WTC11 (cell line): Measurements from ENCODE around the gene ZCCHC7. TPM values are rescaled to one million over a fixed set of nuclear protein-coding genes. Genes with fewer than 3 reads are reported as not detected.

Experiments
- ATAC-seq: fragments of 200-7000 bp; cut with Tn5 transposase; 2 replicates; pipeline ENCODE4 v1.10.0; 2021; ENCODE audit warnings: mild to moderate bottlenecking, moderate library complexity
- CTCF ChIA-PET: fragments of 300-600 bp; sonication (Branson Sonifier 250); formaldehyde crosslinking; loops from one replicate; lab custom pipeline; 2021; ENCODE audit warnings: antibody characterized with exemption; lab: Charles Lee
- POLR2A ChIA-PET: fragments of 350-600 bp; sonication (Branson Sonifier 250); formaldehyde crosslinking; loops from one replicate; lab custom pipeline; 2021; ENCODE audit warnings: antibody characterized with exemption; lab: Charles Lee
- DNase-seq: peaks from one replicate; pipeline ENCODE4 v3.0.0; 2021; ENCODE audit warnings: low spot score
- H3K27ac Mint-ChIP-seq: 2 replicates; pipeline ENCODE4 v1.8.0; 2021; ENCODE audit warnings: mixed read lengths
- H3K27me3 Mint-ChIP-seq: 2 replicates; pipeline ENCODE4 v1.8.0; 2021; ENCODE audit warnings: low read depth, mild to moderate bottlenecking, moderate library complexity, mixed read lengths
- H3K36me3 Mint-ChIP-seq: 2 replicates; pipeline ENCODE4 v1.8.0; 2021; ENCODE audit warnings: mixed read lengths
- H3K4me1 Mint-ChIP-seq: 2 replicates; pipeline ENCODE4 v1.8.0; 2022; ENCODE audit warnings: mixed read lengths
- H3K4me3 Mint-ChIP-seq: 2 replicates; pipeline ENCODE4 v1.8.0; 2021; ENCODE audit warnings: mild to moderate bottlenecking, moderate library complexity, mixed read lengths
- H3K9me3 Mint-ChIP-seq: 2 replicates; pipeline ENCODE4 v1.8.0; 2021; ENCODE audit warnings: mixed read lengths
- ATF2 ChIP-seq: sonication (generic); formaldehyde crosslinking; IDR thresholded peaks from 2 replicates; pipeline ENCODE4 v1.8.1; 2022; ENCODE audit warnings: low read depth, missing genetic modification reagents, borderline replicate concordance
- ATF3 ChIP-seq: sonication (generic); formaldehyde crosslinking; conservative IDR thresholded peaks from 2 replicates; pipeline ENCODE4 v1.8.1; 2022; ENCODE audit warnings: mild to moderate bottlenecking, missing genetic modification reagents
- CREB1 ChIP-seq: sonication (generic); formaldehyde crosslinking; IDR thresholded peaks from 2 replicates; pipeline ENCODE4 v1.8.0; 2023; ENCODE audit warnings: mild to moderate bottlenecking, missing genetic modification reagents
- E2F4 ChIP-seq: sonication (generic); formaldehyde crosslinking; IDR thresholded peaks from 2 replicates; pipeline ENCODE4 v1.8.1; 2022; ENCODE audit warnings: low read depth, mild to moderate bottlenecking, moderate library complexity, missing genetic modification reagents, borderline replicate concordance
- EMX1 ChIP-seq: fragments of 250-450 bp; sonication (Bioruptor Pico); IDR thresholded peaks from 2 replicates; pipeline ENCODE4 v1.8.0; 2021; ENCODE audit warnings: mild to moderate bottlenecking
- FOXK1 ChIP-seq: sonication (generic); formaldehyde crosslinking; IDR thresholded peaks from 2 replicates; pipeline ENCODE4 v1.8.0; 2022; ENCODE audit warnings: mild to moderate bottlenecking, moderate library complexity, missing genetic modification reagents
- HMGXB4 ChIP-seq: sonication (generic); formaldehyde crosslinking; IDR thresholded peaks from 2 replicates; pipeline ENCODE4 v1.8.1; 2023; ENCODE audit warnings: mild to moderate bottlenecking, moderate library complexity, missing genetic modification reagents
- MLX ChIP-seq: sonication (generic); formaldehyde crosslinking; IDR thresholded peaks from 2 replicates; pipeline ENCODE4 v1.8.1; 2023; ENCODE audit warnings: mild to moderate bottlenecking, missing genetic modification reagents, moderate library complexity
- NFATC4 ChIP-seq: fragments of 250-450 bp; sonication (Bioruptor Pico); IDR thresholded peaks from 2 replicates; pipeline ENCODE4 v1.9.0; 2021; ENCODE audit warnings: mild to moderate bottlenecking
- OVOL2 ChIP-seq: fragments of 250-450 bp; sonication (Bioruptor Pico); IDR thresholded peaks from 2 replicates; pipeline ENCODE4 v1.9.0; 2021; ENCODE audit warnings: mild to moderate bottlenecking, borderline replicate concordance
- SMAD3 ChIP-seq: sonication (generic); formaldehyde crosslinking; IDR thresholded peaks from 2 replicates; pipeline ENCODE4 v1.8.0; 2022; ENCODE audit warnings: missing genetic modification reagents, mild to moderate bottlenecking, borderline replicate concordance
- SMAD4 ChIP-seq: sonication (generic); formaldehyde crosslinking; IDR thresholded peaks from 2 replicates; pipeline ENCODE4 v1.8.0; 2022; ENCODE audit warnings: mild to moderate bottlenecking, missing genetic modification reagents
- TCF7 ChIP-seq: sonication (generic); formaldehyde crosslinking; IDR thresholded peaks from 2 replicates; pipeline ENCODE4 v1.8.0; 2022; ENCODE audit warnings: mild to moderate bottlenecking, low read depth, missing genetic modification reagents, moderate library complexity
- TEAD1 ChIP-seq: sonication (generic); formaldehyde crosslinking; IDR thresholded peaks from 2 replicates; pipeline ENCODE4 v1.8.0; 2022; ENCODE audit warnings: mild to moderate bottlenecking, missing genetic modification reagents
- ZBTB21 ChIP-seq: sonication (generic); formaldehyde crosslinking; IDR thresholded peaks from 2 replicates; pipeline ENCODE4 v1.8.1; 2023; ENCODE audit warnings: mild to moderate bottlenecking, missing genetic modification reagents, borderline replicate concordance
- ZNF232 ChIP-seq: sonication (generic); formaldehyde crosslinking; IDR thresholded peaks from 2 replicates; pipeline ENCODE4 v1.8.0; 2022; ENCODE audit warnings: mild to moderate bottlenecking, missing genetic modification reagents
- ZNF512 ChIP-seq: sonication (generic); formaldehyde crosslinking; IDR thresholded peaks from 2 replicates; pipeline ENCODE4 v1.8.1; 2022; ENCODE audit warnings: missing genetic modification reagents, borderline replicate concordance
- total RNA-seq: library from RNA; stranded (reverse); gene quantifications from 3 replicates; pipeline ENCODE4 v1.2.3, GENCODE V29; 2021
- TF ChIP-seq, protein P1 (sequence below): sonication (generic); formaldehyde crosslinking; IDR thresholded peaks from 2 replicates; pipeline ENCODE4 v1.8.1; 2023; ENCODE audit warnings: mild to moderate bottlenecking, missing genetic modification reagents

ZCCHC7 gene
- total RNA-seq, 1 experiment from 2014 or later, result 30.1 TPM

DNA sequence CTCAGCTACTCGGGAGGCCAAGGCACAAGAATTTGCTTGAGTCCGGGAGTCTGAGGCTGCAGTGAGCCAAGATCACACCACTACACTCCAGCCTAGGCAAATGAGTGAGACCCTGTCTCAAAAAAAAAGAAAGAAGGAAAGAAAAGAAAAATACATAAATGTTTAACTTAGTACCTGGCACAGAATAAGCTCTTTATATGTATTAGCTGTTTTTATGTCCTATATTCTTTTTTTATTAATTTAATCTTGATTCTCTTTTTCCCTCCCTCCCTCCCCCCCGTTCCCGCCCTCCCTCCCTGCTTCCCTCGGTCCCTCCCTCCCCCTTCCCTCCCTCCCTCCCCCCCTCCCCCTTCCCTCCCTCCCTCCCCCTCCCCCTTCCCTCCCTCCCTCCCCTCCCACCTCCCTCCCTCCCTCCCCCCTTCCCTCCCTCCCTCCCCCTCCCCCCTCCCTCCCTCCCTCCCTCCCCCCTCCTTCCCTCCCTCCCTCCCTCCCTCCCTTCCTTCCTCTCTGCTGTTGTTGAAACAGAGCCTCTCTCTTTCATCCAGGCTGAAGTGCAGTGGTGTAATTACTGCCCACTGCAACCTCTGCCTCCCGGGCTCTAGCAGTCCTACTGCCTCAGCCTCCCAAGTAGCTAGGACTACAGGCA lies 166.3 kb downstream of the ZCCHC7 start:
- DNase-seq (no peak), ATAC-seq (no peak)
- POLR2A ChIA-PET, result no interaction called here
- Mint-ChIP-seq H3K4me3 (no peak overlapping the region), H3K9me3 (no peaks in the 10 kb centered on the region), H3K27me3 (no peaks in the 10 kb centered on the region), H3K36me3 (no peaks in the 10 kb centered on the region), H3K27ac (no peak overlapping the region), H3K4me1 (peaks cover 20% of the 10 kb centered on the region)
- TF ChIP-seq ZNF232 (CRISPR knock-in tag), result no peak
- TF ChIP-seq ZNF512 (CRISPR knock-in tag), result no peak
- TF ChIP-seq NFATC4 (CRISPR knock-in tag), result no peak
- no peak for TF ChIP-seq TCF7 (CRISPR knock-in tag)
- TF ChIP-seq FOXK1 (CRISPR knock-in tag), result no peak
- TF ChIP-seq SMAD3 (CRISPR knock-in tag), result no peak
- no peak for TF ChIP-seq CREB1
- no peak for TF ChIP-seq ATF3 (CRISPR knock-in tag)
- no peak for TF ChIP-seq OVOL2 (CRISPR knock-in tag)
- no peak for TF ChIP-seq EMX1 (CRISPR knock-in tag)
- TF ChIP-seq SMAD4 (CRISPR knock-in tag), result no peak
- TF ChIP-seq MLX (CRISPR knock-in tag), result no peak
- no peak for TF ChIP-seq TEAD1 (CRISPR knock-in tag)
- no peak for TF ChIP-seq HMGXB4 (CRISPR knock-in tag)
- TF ChIP-seq ATF2 (CRISPR knock-in tag), result no peak
- TF ChIP-seq, protein P1, sequence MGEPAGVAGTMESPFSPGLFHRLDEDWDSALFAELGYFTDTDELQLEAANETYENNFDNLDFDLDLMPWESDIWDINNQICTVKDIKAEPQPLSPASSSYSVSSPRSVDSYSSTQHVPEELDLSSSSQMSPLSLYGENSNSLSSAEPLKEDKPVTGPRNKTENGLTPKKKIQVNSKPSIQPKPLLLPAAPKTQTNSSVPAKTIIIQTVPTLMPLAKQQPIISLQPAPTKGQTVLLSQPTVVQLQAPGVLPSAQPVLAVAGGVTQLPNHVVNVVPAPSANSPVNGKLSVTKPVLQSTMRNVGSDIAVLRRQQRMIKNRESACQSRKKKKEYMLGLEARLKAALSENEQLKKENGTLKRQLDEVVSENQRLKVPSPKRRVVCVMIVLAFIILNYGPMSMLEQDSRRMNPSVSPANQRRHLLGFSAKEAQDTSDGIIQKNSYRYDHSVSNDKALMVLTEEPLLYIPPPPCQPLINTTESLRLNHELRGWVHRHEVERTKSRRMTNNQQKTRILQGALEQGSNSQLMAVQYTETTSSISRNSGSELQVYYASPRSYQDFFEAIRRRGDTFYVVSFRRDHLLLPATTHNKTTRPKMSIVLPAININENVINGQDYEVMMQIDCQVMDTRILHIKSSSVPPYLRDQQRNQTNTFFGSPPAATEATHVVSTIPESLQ (CRISPR knock-in tag), result no peak
- TF ChIP-seq ZBTB21 (CRISPR knock-in tag), result no peak
- no peak for TF ChIP-seq E2F4 (CRISPR knock-in tag)
- CTCF ChIA-PET, result no interaction called here
